ENCODE measurements around the gene ZFAND3. TPM values are rescaled to one million over a fixed set of nuclear protein-coding genes. Genes with fewer than 3 reads are reported as not detected.

Gene ZFAND3
- total and polyA plus RNA-seq, 2 donors (not counting 3 experiments of a cell fraction or from before 2014, with no cell fraction given) = 15.4 to 54.2 TPM

DNA sequence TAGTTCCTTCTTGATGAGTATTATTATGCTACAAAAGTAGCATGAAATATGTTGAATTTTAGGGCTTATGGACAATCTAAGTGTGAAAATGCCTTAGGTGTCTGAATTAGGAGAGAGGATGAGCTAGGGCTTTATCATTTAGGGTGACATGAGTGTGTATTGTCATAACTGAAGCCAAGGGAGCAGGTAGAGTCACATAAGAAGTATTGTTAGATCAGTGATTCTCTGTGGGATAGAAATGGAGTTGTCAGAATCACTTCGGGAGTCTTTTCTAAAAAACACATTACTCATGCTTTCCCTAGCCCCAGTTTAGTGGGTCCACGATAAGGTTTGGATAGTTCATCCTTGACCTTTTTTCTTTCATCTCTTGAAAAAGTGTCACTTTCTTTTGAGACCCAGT lies 16.4 kb downstream of the ZFAND3 start:
- Histone ChIP-seq H3K36me3 (ENCODE audit: control insufficient read depth in 2 of 2, extremely low read depth in 1 of 2, insufficient read depth in 2 of 2, low read length in 2 of 2) (peaks cover 0 to 5% of the 10 kb centered on the region in 2 experiments), H4K20me1 (replicated peaks; ENCODE audit: control insufficient read depth, extremely low read depth, insufficient read depth, low read length) (peaks cover 11% of the 10 kb centered on the region), H3K9me1 (replicated peaks; ENCODE audit: control insufficient read depth, extremely low read depth, insufficient read depth, low read length) (no peaks in the 10 kb centered on the region), H3K4me1 (ENCODE audit: control insufficient read depth, extremely low read depth, insufficient read depth, low read length) (no peaks in the 10 kb centered on the region), H3K79me2 (ENCODE audit: control insufficient read depth, insufficient read depth, low read length) (peaks cover 97% of the 10 kb centered on the region), H3K27me3 (ENCODE audit: control insufficient read depth in 2 of 2, insufficient read depth in 2 of 2, low read length in 2 of 2) (no peaks in the 10 kb centered on the region), H3K27ac (ENCODE audit: insufficient read depth, low read depth, low read length) (no peak overlapping the region), H3K9ac (replicated peaks; ENCODE audit: extremely low read depth, insufficient read depth, low read length) (no peak overlapping the region), H2AFZ (ENCODE audit: low read depth, low read length) (no peak overlapping the region), H3K4me3 (replicated peaks in 1 of 3; ENCODE audit: insufficient read depth in 1 of 3, low read depth in 1 of 3, low read length in 3 of 3) (no peak overlapping the region), H3K4me2 (ENCODE audit: insufficient read depth, low read length) (no peak overlapping the region), H3K9me3 (replicated peaks; ENCODE audit: control insufficient read depth, insufficient read depth, low read length) (no peaks in the 10 kb centered on the region)
- dilution Hi-C loops (cut with MboI; ENCODE audit: extremely low pct_ligation_motif_present, low sequenced_read_pairs) (no loop called here), intact Hi-C loops (cut with micrococcal nuclease) (no loop called here)
- DNase-seq (ENCODE audit: low read depth, low spot score) (no peak), FAIRE-seq (no peak)
- ChIA-PET CTCF (no interaction called here), POLR2A (no interaction called here)
- no TSS peak for BruUV-seq (replicated peaks)
- TF ChIP-seq EZH2 (IDR thresholded peaks at IDR 0.05; ENCODE audit: borderline replicate concordance, low read depth, low read length, severe bottlenecking) (no peak), POLR2A (IDR thresholded peaks at IDR 0.05; ENCODE audit: low read depth, low read length) (no peak), MYC (IDR thresholded peaks at IDR 0.05; ENCODE audit: low read depth, low read length) (no peak), POLR2AphosphoS5 (IDR thresholded peaks at IDR 0.05; ENCODE audit: insufficient read depth, low read depth, low read length) (no peak), GATA2 (IDR thresholded peaks at IDR 0.05; ENCODE audit: insufficient read depth, insufficient read length, low read depth, low read length) (no peak), JUN (IDR thresholded peaks at IDR 0.05; ENCODE audit: borderline replicate concordance, insufficient read depth, insufficient read length, low read depth) (no peak), FOS (IDR thresholded peaks at IDR 0.05; ENCODE audit: borderline replicate concordance, insufficient read depth, low read length) (no peak)
- TF ChIP-seq, protein P1, sequence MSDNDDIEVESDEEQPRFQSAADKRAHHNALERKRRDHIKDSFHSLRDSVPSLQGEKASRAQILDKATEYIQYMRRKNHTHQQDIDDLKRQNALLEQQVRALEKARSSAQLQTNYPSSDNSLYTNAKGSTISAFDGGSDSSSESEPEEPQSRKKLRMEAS (IDR thresholded peaks at IDR 0.05; ENCODE audit: insufficient read depth, insufficient read length) = no peak
- TF ChIP-seq, protein P2, sequence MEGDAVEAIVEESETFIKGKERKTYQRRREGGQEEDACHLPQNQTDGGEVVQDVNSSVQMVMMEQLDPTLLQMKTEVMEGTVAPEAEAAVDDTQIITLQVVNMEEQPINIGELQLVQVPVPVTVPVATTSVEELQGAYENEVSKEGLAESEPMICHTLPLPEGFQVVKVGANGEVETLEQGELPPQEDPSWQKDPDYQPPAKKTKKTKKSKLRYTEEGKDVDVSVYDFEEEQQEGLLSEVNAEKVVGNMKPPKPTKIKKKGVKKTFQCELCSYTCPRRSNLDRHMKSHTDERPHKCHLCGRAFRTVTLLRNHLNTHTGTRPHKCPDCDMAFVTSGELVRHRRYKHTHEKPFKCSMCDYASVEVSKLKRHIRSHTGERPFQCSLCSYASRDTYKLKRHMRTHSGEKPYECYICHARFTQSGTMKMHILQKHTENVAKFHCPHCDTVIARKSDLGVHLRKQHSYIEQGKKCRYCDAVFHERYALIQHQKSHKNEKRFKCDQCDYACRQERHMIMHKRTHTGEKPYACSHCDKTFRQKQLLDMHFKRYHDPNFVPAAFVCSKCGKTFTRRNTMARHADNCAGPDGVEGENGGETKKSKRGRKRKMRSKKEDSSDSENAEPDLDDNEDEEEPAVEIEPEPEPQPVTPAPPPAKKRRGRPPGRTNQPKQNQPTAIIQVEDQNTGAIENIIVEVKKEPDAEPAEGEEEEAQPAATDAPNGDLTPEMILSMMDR (IDR thresholded peaks at IDR 0.05; ENCODE audit: extremely low read depth in 1 of 2, insufficient read depth in 1 of 2, low read depth in 1 of 2, low read length in 2 of 2) = no peak
